Measurements from ENCODE around the gene KIRREL1.

GRCh38 chr1:158037866-158038359 is 44.5 kb downstream of the KIRREL1 start:
- no peak for TF ChIP-seq USF2 (IDR thresholded peaks at IDR 0.05; ENCODE audit: low read depth, low read length)
- TF ChIP-seq USF2 (CRISPR knock-in tag; IDR thresholded peaks at IDR 0.05; ENCODE audit: borderline replicate concordance): no peak
- TF ChIP-seq NFATC3 (CRISPR knock-in tag; IDR thresholded peaks at IDR 0.05): no peak
- TF ChIP-seq, protein P1, sequence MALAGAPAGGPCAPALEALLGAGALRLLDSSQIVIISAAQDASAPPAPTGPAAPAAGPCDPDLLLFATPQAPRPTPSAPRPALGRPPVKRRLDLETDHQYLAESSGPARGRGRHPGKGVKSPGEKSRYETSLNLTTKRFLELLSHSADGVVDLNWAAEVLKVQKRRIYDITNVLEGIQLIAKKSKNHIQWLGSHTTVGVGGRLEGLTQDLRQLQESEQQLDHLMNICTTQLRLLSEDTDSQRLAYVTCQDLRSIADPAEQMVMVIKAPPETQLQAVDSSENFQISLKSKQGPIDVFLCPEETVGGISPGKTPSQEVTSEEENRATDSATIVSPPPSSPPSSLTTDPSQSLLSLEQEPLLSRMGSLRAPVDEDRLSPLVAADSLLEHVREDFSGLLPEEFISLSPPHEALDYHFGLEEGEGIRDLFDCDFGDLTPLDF (CRISPR knock-in tag; IDR thresholded peaks at IDR 0.05): no peak
- no peak for TF ChIP-seq ARHGAP35 (CRISPR knock-in tag; IDR thresholded peaks at IDR 0.05; ENCODE audit: borderline replicate concordance)
- TF ChIP-seq ZNF354B (CRISPR knock-in tag; IDR thresholded peaks at IDR 0.05): no peak
- TF ChIP-seq POLR2AphosphoS5 (IDR thresholded peaks at IDR 0.05; ENCODE audit: low read depth, low read length): no peak
- TF ChIP-seq ZBTB46 (CRISPR knock-in tag; IDR thresholded peaks at IDR 0.05; ENCODE audit: borderline replicate concordance): no peak

Measured in HepG2 (cell line).